ENCODE data around the gene SLC39A7. TPM values are rescaled to one million over a fixed set of nuclear protein-coding genes. Genes with fewer than 3 reads are reported as not detected.

The SLC39A7 gene
- total and polyA plus RNA-seq, 2 of the 13 experiments (the other 11 are each of a cell fraction or from before 2014, with no cell fraction given): 142 to 229 TPM

GRCh38 chr6:33198159-33198852 is 2.4 kb upstream of the SLC39A7 start (continued):
- TF ChIP-seq, protein P1, sequence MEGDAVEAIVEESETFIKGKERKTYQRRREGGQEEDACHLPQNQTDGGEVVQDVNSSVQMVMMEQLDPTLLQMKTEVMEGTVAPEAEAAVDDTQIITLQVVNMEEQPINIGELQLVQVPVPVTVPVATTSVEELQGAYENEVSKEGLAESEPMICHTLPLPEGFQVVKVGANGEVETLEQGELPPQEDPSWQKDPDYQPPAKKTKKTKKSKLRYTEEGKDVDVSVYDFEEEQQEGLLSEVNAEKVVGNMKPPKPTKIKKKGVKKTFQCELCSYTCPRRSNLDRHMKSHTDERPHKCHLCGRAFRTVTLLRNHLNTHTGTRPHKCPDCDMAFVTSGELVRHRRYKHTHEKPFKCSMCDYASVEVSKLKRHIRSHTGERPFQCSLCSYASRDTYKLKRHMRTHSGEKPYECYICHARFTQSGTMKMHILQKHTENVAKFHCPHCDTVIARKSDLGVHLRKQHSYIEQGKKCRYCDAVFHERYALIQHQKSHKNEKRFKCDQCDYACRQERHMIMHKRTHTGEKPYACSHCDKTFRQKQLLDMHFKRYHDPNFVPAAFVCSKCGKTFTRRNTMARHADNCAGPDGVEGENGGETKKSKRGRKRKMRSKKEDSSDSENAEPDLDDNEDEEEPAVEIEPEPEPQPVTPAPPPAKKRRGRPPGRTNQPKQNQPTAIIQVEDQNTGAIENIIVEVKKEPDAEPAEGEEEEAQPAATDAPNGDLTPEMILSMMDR (CRISPR knock-in tag; IDR thresholded peaks at IDR 0.05): no peak; the same call in 1 of the 2 replicates
- TF ChIP-seq, protein P2, sequence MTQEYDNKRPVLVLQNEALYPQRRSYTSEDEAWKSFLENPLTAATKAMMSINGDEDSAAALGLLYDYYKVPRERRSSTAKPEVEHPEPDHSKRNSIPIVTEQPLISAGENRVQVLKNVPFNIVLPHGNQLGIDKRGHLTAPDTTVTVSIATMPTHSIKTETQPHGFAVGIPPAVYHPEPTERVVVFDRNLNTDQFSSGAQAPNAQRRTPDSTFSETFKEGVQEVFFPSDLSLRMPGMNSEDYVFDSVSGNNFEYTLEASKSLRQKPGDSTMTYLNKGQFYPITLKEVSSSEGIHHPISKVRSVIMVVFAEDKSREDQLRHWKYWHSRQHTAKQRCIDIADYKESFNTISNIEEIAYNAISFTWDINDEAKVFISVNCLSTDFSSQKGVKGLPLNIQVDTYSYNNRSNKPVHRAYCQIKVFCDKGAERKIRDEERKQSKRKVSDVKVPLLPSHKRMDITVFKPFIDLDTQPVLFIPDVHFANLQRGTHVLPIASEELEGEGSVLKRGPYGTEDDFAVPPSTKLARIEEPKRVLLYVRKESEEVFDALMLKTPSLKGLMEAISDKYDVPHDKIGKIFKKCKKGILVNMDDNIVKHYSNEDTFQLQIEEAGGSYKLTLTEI (CRISPR knock-in tag; conservative IDR thresholded peaks at IDR 0.05): no peak
- TF ChIP-seq IRF2 (CRISPR knock-in tag; IDR thresholded peaks at IDR 0.05) (peak; percentile 93), MYNN (CRISPR knock-in tag; IDR thresholded peaks at IDR 0.05; ENCODE audit: low read depth) (0 out of 2 replicates have a peak, but pooled peaks have one; percentile 44), PHF21A (CRISPR knock-in tag; IDR thresholded peaks at IDR 0.05) (peak; percentile 95), HIVEP1 (CRISPR knock-in tag; IDR thresholded peaks at IDR 0.05) (peak; percentile 80; the same call in 1 of the 2 replicates), PRMT3 (CRISPR knock-in tag; IDR thresholded peaks at IDR 0.05; ENCODE audit: borderline replicate concordance, low read depth) (no peak), ETV5 (CRISPR knock-in tag; IDR thresholded peaks at IDR 0.05; ENCODE audit: borderline replicate concordance) (peak; percentile 52; the same call in 1 of the 2 replicates), ZNF619 (CRISPR knock-in tag; IDR thresholded peaks at IDR 0.05) (no peak), ZNF460 (CRISPR knock-in tag; IDR thresholded peaks at IDR 0.05; ENCODE audit: borderline replicate concordance) (peak; percentile 79), ZNF792 (CRISPR knock-in tag; IDR thresholded peaks at IDR 0.05) (0 out of 2 replicates have a peak, but pooled peaks have one; percentile 82), RARA (CRISPR knock-in tag; IDR thresholded peaks at IDR 0.05) (peak; percentile 100), ZBTB3 (CRISPR knock-in tag; IDR thresholded peaks at IDR 0.05; ENCODE audit: borderline replicate concordance, low read depth) (peak; percentile 70; the same call in 1 of the 2 replicates), HOXA5 (CRISPR knock-in tag; IDR thresholded peaks at IDR 0.05) (peak; percentile 72; the same call in 1 of the 2 replicates), ZNF292 (CRISPR knock-in tag; IDR thresholded peaks at IDR 0.05; ENCODE audit: borderline replicate concordance, low read depth) (peak; percentile 94), FOXJ3 (CRISPR knock-in tag; IDR thresholded peaks at IDR 0.05; ENCODE audit: borderline replicate concordance) (peak; percentile 91), ZNF205 (CRISPR knock-in tag; IDR thresholded peaks at IDR 0.05) (peak; percentile 81; the same call in 1 of the 2 replicates), REST (IDR thresholded peaks at IDR 0.05; ENCODE audit: borderline replicate concordance in 1 of 2, low read depth in 1 of 2, low read length in 2 of 2) (peak in 1 of 2 experiments; percentile 80; a peak in 2 of 4 replicates)
- TF ChIP-seq, protein P3, sequence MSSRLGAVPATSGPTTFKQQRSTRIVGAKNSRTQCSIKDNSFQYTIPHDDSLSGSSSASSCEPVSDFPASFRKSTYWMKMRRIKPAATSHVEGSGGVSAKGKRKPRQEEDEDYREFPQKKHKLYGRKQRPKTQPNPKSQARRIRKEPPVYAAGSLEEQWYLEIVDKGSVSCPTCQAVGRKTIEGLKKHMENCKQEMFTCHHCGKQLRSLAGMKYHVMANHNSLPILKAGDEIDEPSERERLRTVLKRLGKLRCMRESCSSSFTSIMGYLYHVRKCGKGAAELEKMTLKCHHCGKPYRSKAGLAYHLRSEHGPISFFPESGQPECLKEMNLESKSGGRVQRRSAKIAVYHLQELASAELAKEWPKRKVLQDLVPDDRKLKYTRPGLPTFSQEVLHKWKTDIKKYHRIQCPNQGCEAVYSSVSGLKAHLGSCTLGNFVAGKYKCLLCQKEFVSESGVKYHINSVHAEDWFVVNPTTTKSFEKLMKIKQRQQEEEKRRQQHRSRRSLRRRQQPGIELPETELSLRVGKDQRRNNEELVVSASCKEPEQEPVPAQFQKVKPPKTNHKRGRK (CRISPR knock-in tag; IDR thresholded peaks at IDR 0.05): no peak
